ENCODE measurements around the gene RIC8B.

Gene RIC8B

GRCh38 chr12:106814714-106815113, 40.2 kb downstream of the RIC8B start:
- no peak for DNase-seq

- no peak for DNase-seq
Observed at GRCh38 chr12:106815741-106816140, 41.3 kb downstream of the RIC8B start.

DNA sequence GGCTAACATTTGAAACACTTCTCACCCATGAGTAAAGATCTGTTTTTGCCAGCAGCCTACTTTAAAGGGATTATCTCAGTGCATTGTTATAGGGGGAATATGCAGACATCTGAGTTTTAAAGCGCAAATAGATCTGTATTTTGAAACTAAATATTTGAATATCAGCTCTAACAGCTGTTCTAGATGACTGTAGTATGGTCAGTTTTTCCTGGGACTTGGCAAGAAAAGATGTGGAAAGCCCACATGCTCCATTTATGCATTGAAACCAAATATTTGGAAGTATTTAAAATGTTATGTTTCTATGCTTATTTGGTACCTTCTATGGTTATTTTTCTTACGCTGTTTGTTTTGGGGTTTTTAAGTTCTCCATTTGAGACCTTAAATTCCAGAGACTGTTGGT, 41.7 kb downstream of the RIC8B start:
- no peak for DNase-seq

GRCh38 chr12:106819991-106820390, 45.5 kb downstream of the RIC8B start:
- no peak for DNase-seq

DNA sequence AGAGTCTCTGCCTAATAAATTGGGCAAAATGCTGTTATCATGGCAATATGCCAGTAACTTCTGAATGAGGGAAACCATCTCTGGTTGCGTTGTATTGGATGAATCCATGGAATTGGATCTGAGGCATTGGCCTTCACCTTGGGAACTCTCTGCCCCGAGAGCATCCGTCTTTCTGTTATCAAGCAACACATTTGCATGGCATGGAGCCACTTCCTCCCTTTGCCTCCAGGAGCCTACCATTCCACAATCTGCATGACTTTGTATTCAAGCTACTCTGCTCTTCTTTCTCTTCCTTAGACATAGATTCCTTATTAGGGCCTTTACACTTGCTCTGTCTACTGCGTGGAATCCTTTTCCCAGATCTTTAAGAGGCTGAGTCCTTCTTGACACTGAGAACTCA, 57.2 kb downstream of the RIC8B start:
- no peak for DNase-seq

DNA sequence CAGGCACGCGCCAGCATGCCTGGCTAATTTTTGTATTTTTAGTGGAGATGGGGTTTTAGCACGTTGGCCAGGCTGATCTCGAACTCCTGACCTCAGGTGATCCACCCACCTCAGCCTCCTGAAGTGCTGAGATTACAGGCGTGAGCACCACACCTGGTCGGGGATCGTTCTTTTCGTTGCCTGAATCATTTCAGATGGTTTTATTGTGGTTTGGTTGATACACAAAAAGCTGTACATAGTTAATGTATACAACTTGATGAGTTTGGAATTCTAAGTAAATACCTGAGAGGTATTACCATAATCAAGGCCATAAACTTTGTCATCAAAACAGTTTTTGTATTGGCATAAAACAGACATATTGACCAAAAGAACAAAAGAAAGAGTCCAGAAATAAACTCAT, 63.3 kb downstream of the RIC8B start:
- DNase-seq = no peak

GRCh38 chr12:106839333-106839732, 64.9 kb downstream of the RIC8B start:
- no peak for DNase-seq

GRCh38 chr12:106840243-106840642, 65.8 kb downstream of the RIC8B start:
- peak; percentile 15 for DNase-seq

- DNase-seq = peak; percentile 12
Observed at GRCh38 chr12:106841510-106842302, 67.2 kb downstream of the RIC8B start.

DNA sequence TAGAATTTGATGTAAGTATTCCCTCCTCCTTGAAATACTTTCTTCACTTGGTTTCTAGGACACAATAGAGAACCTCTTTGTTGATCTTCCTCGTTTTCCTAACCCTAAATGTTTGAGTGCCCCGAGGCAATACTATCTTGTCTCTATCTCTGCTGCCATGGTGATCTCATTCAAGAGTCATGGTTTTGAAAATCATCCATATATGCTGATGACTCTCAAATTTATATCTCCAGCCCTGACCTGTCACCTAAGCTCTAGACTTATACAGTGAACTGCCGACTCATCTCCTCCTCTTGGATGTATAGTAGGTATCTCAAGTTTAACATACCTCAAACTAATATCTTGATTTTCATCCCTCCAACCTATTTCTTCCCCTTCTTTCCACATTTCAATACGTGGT, 71.4 kb downstream of the RIC8B start:
- DNase-seq = no peak

DNA sequence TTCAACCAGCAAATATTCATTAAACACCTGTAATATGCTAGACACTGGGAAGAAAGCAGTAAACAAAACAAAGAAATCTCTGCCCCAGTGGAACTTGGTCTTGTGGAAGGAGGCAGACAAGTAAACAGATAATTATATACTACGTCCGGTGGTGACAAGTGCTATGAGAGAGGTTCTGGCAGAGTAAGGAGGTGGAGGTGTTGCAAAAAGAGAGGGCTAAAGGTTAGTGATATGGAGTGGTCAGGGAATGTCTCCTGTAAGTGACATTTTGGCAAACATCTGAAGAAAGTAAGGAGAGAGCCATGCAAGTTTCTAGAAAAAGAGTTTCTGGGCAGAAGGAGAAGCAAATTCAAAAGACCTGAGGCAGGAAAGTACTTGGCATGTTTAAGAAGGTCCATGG, 73.4 kb downstream of the RIC8B start:
- no peak for DNase-seq

- DNase-seq = no peak
Observed at GRCh38 chr12:106851306-106851705, 76.8 kb downstream of the RIC8B start.

- no peak for DNase-seq
Observed at GRCh38 chr12:106854723-106855122, 80.2 kb downstream of the RIC8B start.

- DNase-seq = no peak
Observed at GRCh38 chr12:106855221-106855758, 80.8 kb downstream of the RIC8B start.

DNA sequence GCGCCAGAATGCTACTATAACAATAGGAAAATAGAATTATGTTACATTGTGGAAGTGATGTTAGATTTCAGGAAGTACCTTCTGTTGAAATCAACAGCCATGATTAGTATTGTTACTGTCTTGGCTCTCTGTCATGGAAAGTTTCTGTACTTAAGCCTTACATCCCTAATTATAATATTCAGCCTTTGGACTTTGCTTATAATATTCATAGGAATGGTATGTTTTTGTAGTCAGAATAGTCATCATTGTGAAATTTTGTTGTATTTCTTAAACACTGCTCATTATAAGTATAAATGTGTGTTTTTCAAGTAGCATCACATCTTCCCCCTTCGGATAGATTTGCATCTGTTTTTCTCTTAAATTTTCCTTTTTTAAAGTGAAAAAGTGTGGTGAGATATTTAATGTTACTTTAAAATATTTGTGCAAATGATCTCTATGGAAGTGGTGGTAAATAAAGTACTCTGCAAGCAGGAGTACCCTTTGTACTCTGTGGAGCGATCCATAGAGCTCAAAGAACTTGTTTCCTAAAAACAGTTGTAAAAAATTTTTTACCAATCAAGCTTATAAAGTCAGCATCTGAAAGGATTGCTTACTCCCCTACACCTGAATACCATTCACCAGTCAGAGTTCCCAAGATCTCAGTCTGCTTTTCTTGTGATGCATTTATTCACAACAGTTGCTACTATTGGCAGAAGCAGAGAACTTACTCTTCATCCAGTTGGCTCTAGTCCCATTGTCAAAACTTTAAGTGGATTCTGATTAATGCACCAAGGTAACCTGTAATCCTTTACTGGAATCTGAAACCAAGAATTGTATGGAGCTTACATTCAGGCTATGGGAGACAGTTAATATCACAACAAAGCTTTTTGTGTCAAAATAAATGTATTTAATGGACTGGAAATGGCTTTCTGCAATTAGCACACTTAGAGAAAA, 87.8 kb downstream of the RIC8B start:
- peak; percentile 12 for DNase-seq

GRCh38 chr12:106863189-106863588, 88.7 kb downstream of the RIC8B start:
- no peak for DNase-seq

- no peak for DNase-seq
Observed at GRCh38 chr12:106865683-106866082, 91.2 kb downstream of the RIC8B start.

- no peak for DNase-seq
Observed at GRCh38 chr12:106866426-106867080, 92.1 kb downstream of the RIC8B start.

GRCh38 chr12:106867651-106868050, 93.2 kb downstream of the RIC8B start:
- DNase-seq = no peak

GRCh38 chr12:106868982-106869700, 94.7 kb downstream of the RIC8B start:
- DNase-seq = no peak

- no peak for DNase-seq
Observed at GRCh38 chr12:106870116-106870515, 95.6 kb downstream of the RIC8B start.

DNA sequence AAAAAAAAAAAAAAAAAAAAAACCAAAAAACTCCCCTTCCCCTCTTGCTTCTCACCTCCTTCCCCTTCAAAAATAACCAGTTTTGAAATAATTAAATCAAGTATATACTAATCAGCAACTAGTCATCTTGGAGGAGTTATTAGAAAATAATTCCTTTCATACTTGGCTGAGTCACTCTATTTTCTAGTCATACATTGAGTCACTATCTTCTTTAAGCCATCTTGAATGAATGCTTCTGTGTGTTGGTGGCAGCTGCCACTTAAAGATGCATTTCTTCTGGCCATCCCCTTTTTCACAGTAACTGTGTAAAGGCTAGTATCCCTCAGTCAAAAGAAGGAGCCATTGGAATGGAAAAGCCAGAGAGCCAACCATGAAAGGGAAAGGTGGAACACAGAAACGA, 97.0 kb downstream of the RIC8B start:
- no peak for DNase-seq

DNA sequence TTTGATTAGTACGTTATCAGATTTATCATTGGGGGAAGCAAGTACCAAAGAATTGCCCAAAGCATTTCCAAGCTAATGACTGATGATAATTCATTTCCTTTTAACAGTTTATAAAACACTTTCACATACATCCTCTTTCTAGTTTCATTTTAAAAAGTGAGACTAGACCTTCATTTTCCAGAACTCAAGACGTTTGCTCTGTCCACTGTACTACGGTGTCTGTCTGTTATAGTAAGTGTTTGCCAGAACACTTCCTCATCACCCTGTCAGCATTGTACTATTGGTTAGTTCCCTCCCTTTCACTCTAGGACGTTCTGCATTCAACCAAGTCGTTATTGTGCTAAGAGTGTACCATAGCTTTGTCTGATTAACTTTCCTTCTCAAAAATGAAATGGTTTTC, 99.5 kb downstream of the RIC8B start:
- no peak for DNase-seq

All from GF-D8 (cell line).